Lung (tissue), 12 donors: ENCODE measurements around the gene ATXN1. TPM values are rescaled to one million over a fixed set of nuclear protein-coding genes. Genes with fewer than 3 reads are reported as not detected.
A peak's percentile ranks its signal among the peaks of the same experiment; 100 is the strongest.

Experiments
- ATAC-seq: fragments of 200-7000 bp; cut with Tn5 transposase; one replicate; pipeline ENCODE4 v1.9.1; 2020; ENCODE audit warnings: moderate number of reproducible peaks; ENCODE audit not compliant: insufficient read depth, low FRiP score
- DNase-seq, 3 donors: peaks; one replicate each; pipeline ENCODE4 v3.0.0-alpha.2; 2013 to 2017
- H3K27ac ChIP-seq, 2 donors: one replicate each; pipeline ENCODE4 v1.5.1; 2013; ENCODE audit warnings: mild to moderate bottlenecking in 2 of 2, moderate library complexity in 2 of 2, control low read depth in 1 of 2, inconsistent platforms in 1 of 2, low read depth in 1 of 2, low read length in 1 of 2
- H3K27me3 ChIP-seq, 3 donors: one replicate each; pipeline ENCODE4 v1.5.1; 2013; ENCODE audit warnings: low read length in 2 of 3; ENCODE audit not compliant: control insufficient read depth in 3 of 3, insufficient read depth in 3 of 3
- H3K36me3 ChIP-seq, 4 donors: one replicate each; pipeline ENCODE4 v1.5.1; 2013; ENCODE audit warnings: low read length in 4 of 4, mild to moderate bottlenecking in 1 of 4, moderate library complexity in 1 of 4; ENCODE audit not compliant: control insufficient read depth in 4 of 4, insufficient read depth in 4 of 4
- H3K4me1 ChIP-seq, 5 donors: one replicate each; pipeline ENCODE4 v1.5.1; 2013; ENCODE audit warnings: low read length in 5 of 5, mild to moderate bottlenecking in 2 of 5, moderate library complexity in 1 of 5; ENCODE audit not compliant: control insufficient read depth in 5 of 5, insufficient read depth in 5 of 5
- H3K4me3 ChIP-seq: one replicate; pipeline ENCODE4 v1.5.1; 2013; ENCODE audit warnings: mild to moderate bottlenecking, control low read depth, moderate library complexity
- H3K9ac ChIP-seq, 2 donors: one replicate each; pipeline ENCODE4 v1.5.1; 2013; ENCODE audit warnings: low read length in 2 of 2, control low read depth in 1 of 2; ENCODE audit not compliant: insufficient read depth in 1 of 2
- H3K9me3 ChIP-seq, 4 donors: one replicate each; pipeline ENCODE4 v1.5.1; 2013; ENCODE audit warnings: low read length in 3 of 4, mild to moderate bottlenecking in 1 of 4, moderate library complexity in 1 of 4; ENCODE audit not compliant: control insufficient read depth in 4 of 4, insufficient read depth in 3 of 4
- CTCF ChIP-seq: IDR thresholded peaks from 2 replicates; pipeline ENCODE4 v1.5.1; 2012; ENCODE audit warnings: mild to moderate bottlenecking; ENCODE audit errors: control extremely low read depth, extremely low read depth
- WGBS, 2 donors: extraction: QIAGEN DNeasy Blood & Tissue Kit; methylation state at CpG; one replicate each; pipeline ENCODE4 v1.1.7; 2013; 5-methylcytosine and 5-hydroxymethylcytosine counted together
- polyA plus RNA-seq, 2 donors: library from polyadenylated mRNA; stranded (reverse); fragments of 200-250 nt; gene quantifications; one replicate each; pipeline ENCODE4 v1.2.1, GENCODE V29; 2013
- total RNA-seq, 2 donors: library from RNA; depleted of rRNA in 1 of 2; stranded (reverse); fragments of >200 nt in 1 of 2; gene quantifications; one replicate each; pipeline ENCODE4 v1.2.1, GENCODE V29; 2014 to 2021
- donor health status: control.
- donor health status: control.
- donor health status: Bipolar disorder and iron deficiency.
- donor health status: healthy.
- donor health status: DM: yes; HTN: yes; CAD: no.

ATXN1 gene
- total and polyA plus RNA-seq, 4 donors: 9.7 to 108 (median 34.9) TPM

GRCh38 chr6:16421462-16421960 lies 339.7 kb downstream of the ATXN1 start:
- 83 to 90% methylated on average over 6 of the region's 6 CpGs for WGBS, 2 donors
- peak overlapping the region in 1 of 2 donors; percentile 75 for H3K9ac ChIP-seq
- DNase-seq (no peak), ATAC-seq (no peak)
- H3K27ac ChIP-seq: no peak overlapping the region
- no peaks in the 10 kb centered on the region for H3K27me3 ChIP-seq
- H3K9me3 ChIP-seq: no peaks in the 10 kb centered on the region
- peaks cover 0 to 15% (median 12%) of the 10 kb centered on the region in 5 donors for H3K4me1 ChIP-seq
- H3K36me3 ChIP-seq: peaks cover 0 to 3% (median 0%) of the 10 kb centered on the region in 4 donors
- no peak overlapping the region for H3K4me3 ChIP-seq
- no peak for TF ChIP-seq CTCF

GRCh38 chr6:16420715-16421461 lies 340.4 kb downstream of the ATXN1 start:
- Histone ChIP-seq H3K4me1 (peaks cover 0 to 15% (median 12%) of the 10 kb centered on the region in 5 donors), H3K9me3 (no peaks in the 10 kb centered on the region), H3K27ac (no peak overlapping the region), H3K4me3 (no peak overlapping the region), H3K27me3 (no peaks in the 10 kb centered on the region), H3K9ac (peak overlapping the region in 1 of 2 donors; percentile 75), H3K36me3 (no peaks in the 10 kb centered on the region)
- DNase-seq (peak; percentile 44 to 80 (median 71)), ATAC-seq (no peak)
- no peak for TF ChIP-seq CTCF
- WGBS, 2 donors: 60 to 68% methylated on average over 7 of the region's 7 CpGs

GRCh38 chr6:16420337-16420714 lies 340.9 kb downstream of the ATXN1 start:
- Histone ChIP-seq H3K9me3 (no peaks in the 10 kb centered on the region), H3K4me1 (peaks cover 0 to 15% (median 12%) of the 10 kb centered on the region in 5 donors), H3K27me3 (no peaks in the 10 kb centered on the region), H3K4me3 (no peak overlapping the region), H3K36me3 (no peaks in the 10 kb centered on the region), H3K27ac (no peak overlapping the region), H3K9ac (peak overlapping the region in 1 of 2 donors; percentile 75)
- WGBS, 2 donors: 79 to 85% methylated on average over 2 of the region's 2 CpGs
- ATAC-seq: no peak
- TF ChIP-seq CTCF: no peak
- DNase-seq: no peak
